Non-pigmented ciliary epithelial cell (primary cell): Measurements from ENCODE around the gene ZFAND3.

Experiments
- DNase-seq: peaks from one replicate; pipeline ENCODE4 v3.0.0-alpha.2; 2010; ENCODE audit warnings: low read depth

The ZFAND3 gene

DNA sequence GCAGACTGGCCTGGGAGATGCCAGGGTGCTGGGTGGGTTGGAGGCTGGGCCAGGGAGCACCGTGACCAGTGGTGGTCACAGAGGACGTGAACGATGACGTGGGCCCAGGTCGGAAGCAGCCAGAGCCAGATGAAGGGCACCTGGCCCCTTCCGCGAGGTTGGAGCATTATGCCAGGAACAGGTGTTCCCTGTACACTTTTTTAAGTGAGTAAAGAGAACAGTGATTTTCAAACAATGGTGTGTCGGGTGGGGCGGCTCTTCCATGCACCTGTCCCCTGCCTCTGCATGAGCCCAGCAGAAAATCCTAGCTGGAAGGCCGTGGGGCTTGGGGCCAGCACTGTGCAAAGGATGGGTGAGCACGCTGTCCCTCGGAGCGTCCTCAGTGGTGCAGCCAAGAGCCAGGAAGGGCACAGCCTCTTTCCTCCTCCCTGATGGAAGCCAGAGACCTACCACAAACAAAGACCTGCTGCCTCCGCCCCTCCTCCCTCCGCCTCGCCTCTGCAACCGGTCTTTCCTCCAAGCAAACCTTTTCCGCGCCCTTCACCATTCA lies 350.5 kb downstream of the ZFAND3 start:
- no peak for DNase-seq

- DNase-seq: no peak
Observed at GRCh38 chr6:38170666-38171355, 351.3 kb downstream of the ZFAND3 start.

DNA sequence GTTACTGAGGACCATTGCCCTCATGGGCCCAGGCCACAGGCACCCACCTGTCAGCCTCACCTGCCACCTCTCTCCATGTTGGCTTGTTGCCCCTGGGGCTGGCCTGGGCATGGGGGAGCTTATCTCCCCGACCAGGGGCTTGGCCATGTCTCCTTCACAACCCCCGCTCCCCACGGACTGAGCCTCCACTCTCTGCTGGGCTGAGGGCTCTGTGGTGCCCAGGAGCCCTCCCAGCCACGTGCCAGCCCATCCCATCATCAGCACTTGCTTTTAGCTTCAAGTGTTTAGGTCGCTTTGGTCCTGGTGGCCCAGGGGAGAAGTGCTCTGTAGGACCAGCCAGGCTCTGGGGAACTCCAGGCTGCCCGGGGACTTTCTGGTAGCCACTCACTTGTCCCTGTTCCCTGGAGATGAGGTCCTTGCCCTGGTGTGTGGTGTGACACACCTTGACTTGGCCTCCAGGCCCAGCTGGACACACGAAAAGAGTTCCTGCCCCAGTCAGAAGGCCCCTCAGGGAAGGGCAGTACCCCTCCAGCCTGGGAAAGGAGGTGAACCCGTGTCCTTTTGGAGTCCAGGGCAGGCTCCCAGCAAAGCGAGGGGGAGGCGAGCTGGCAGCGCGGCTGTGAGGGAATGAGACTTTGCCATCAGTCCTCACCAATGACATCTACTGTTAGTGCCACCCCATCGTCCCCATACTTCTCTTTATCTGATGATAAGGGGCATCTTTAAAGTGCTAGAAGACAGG lies 352.6 kb downstream of the ZFAND3 start:
- no peak for DNase-seq

DNA sequence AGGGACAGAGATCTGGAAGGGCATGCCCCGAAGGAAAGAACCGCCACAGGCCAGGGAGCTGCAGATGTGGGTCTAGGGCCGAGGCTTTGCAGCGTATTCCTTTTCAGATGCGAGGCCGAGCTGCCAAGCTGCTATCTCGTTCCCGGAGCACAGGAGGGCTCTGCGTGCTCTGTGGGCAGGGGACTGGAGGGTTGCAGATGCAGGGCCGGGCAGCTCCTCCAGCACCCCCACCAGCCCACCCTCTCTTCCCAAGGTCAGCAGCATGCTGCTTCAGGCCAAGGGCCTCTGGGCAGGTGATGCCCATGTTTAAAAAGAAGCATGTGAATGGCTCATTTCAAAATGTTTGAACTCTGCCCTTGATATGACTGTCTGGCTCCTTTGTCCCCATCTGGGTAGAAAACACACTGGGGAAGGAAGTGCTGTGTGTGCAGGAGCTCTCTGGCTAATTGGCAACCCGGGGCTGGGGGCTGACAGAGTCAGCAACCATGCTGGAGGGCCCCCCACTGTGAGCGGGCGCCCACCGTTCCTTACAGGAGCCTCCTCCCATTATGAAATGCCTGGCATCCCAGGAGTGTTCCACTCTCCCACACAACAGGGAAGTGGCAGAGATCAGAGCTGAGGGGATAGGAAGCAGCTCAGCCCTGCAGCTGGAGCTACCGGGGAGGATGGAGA lies 353.3 kb downstream of the ZFAND3 start:
- no peak for DNase-seq

- DNase-seq: no peak
Observed at GRCh38 chr6:38173909-38174308, 354.4 kb downstream of the ZFAND3 start.

DNA sequence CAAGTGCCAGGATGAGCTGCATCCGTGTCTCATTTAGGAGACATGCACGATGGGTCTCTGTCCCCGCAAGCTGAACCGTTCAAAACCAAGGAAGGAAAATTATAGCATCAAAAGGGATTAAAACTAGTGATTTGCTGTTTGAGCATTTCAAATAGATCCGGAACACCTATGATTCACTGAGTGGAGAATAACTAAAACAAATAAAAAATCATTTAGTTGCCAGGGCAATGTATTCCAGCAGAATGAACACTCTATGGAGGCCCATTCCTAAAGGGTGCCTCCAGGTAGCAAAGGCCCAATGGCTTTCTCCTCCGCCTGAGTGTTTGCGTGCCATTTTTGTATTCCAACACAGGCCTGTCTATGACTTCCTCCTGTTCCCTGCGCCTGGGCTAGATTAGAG lies 354.8 kb downstream of the ZFAND3 start:
- DNase-seq: no peak

GRCh38 chr6:38174806-38175495 lies 355.4 kb downstream of the ZFAND3 start:
- no peak for DNase-seq

DNA sequence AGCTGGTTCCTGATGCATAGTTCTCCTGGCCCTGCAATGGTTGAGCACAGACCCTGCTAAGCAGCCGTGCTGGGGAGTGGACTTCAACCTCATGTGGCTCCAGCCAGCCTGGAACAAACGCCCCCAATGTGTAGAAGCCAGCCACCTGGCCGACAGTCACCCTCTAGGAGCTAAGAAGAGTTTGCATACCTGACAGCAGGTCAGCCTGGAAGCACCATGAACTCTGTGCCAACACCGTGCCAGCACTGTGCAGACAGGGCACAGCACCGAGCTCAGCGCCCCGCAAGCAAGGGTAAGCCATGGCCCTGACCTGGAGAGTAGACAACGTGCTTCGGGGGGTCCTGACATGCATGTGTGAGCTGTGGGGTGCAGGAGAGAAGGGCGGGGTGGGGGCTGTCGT lies 356.3 kb downstream of the ZFAND3 start:
- DNase-seq: no peak

DNA sequence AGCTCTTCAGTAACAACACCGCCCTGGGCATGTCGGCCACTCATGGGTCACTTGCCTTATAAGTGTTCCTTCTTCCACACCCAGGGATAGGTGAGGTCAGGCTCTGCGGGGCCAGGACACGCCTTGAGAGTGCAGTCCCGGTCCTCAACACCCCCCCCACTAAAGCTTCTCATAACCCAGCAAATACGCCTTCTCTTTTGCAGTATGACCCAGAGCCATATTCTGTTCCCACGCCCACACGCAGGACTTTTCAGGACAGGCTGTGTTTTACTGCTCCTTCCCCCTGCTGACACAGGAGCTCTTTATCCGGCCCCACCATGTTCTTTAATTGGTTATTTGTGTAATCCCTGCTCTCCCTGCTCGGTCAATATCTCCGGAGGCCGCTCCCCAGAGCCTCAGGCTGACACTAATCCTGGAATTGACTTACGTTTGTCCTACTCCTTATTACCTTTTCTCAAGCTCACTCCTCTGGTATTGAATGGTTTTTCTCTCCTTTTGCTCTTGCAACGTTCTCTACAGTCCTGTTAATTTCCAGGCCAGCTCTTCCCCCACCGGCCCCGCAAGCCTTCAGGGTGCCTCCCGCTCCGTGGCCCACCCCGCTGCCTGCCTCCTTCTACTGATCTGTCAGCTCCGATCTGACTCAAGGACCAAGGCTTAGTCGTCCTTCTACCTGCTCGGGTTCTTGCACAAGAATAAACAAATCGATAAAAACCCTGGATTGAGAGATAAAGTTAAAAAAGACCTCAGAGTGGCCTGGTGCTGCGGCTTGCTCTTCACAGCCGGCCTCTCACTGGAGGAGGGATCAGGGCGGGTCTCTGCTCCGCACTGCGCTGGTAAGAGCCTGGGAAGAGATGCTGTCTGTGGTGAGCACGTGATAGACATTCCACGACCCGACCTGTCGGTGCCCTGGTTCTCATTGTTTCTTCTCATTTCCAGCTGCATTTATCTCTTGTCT lies 357.5 kb downstream of the ZFAND3 start:
- DNase-seq: no peak

GRCh38 chr6:38177882-38178583 lies 358.5 kb downstream of the ZFAND3 start:
- no peak for DNase-seq

- no peak for DNase-seq
Observed at GRCh38 chr6:38178584-38178886, 359.0 kb downstream of the ZFAND3 start.

DNA sequence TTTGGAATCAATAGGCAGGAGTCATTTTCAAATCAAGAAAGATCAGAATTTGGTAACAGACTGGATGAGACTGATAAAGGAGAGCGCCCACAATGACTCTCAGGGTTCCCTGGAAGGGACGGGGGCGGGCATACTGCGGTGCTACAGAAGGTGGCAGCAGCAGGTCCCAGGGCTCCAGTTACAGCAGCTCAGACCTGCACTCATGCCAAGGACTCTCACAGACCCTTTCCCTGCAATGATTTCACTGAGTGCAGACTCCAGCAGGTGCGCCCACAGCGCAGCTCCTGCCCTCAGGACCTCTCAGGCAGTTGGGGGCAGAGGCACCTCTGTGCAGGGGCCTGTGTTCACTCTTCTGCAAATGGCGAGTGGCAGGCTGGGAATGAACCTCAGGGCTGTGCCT lies 359.8 kb downstream of the ZFAND3 start:
- no peak for DNase-seq

DNA sequence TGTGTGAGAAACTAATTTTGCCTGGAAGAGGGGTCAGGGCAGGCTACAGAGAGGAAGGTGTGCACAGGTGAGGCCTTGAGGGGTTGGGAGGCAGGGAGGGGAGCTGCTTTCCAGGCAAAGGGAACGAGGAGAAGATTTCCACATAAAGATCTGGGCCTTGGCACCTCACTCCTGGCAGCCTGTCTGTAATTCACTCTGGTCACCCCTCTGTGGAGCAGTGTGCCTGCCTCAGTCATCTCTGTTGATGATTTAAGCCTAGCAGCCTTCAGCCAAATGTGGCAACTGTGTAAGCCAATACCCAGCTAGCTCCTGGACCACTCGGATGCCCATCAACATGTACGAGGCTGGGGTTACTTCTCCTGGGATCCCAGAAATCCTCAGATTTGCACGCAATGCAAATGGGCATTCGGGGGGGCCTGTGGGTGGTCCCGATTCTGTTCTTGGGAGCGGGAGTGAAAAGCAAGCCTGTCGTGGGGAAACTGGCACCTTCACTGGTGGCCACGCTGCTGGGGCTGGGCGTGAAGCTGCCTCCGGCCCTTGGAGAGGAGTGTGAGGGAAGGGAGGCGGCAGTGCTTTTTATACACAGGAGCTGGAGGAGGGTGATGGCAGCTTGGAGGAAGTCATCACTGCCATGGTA lies 360.4 kb downstream of the ZFAND3 start:
- DNase-seq: no peak

GRCh38 chr6:38180586-38180985 lies 361.1 kb downstream of the ZFAND3 start:
- no peak for DNase-seq

- DNase-seq: no peak
Observed at GRCh38 chr6:38182426-38182825, 362.9 kb downstream of the ZFAND3 start.

- DNase-seq: no peak
Observed at GRCh38 chr6:38183856-38184584, 364.5 kb downstream of the ZFAND3 start.

DNA sequence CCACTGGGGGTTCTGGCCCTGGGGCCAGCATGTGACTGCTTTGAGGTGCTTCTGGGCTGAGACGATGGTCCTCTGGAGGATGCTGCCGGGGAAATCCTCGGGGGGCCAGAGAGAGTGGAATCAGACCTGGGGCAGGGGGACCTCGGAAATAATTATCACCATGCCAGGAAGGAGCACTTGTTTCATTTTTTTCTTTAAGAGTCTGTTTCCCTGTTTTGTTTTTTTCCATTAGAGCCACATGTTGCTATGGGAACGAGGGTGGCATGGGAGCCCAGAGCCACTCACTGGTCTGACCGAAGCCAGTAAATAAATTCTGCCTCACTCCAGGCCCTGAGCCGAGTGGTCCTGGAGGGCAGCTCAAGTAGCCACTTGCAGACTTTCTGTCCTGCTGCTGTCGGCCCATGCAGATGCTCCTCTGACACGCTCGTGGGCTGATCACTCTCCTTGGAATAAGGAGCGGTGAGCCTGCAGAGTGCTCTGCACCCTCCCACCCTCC lies 365.1 kb downstream of the ZFAND3 start:
- DNase-seq: no peak

- no peak for DNase-seq
Observed at GRCh38 chr6:38185244-38185643, 365.7 kb downstream of the ZFAND3 start.

DNA sequence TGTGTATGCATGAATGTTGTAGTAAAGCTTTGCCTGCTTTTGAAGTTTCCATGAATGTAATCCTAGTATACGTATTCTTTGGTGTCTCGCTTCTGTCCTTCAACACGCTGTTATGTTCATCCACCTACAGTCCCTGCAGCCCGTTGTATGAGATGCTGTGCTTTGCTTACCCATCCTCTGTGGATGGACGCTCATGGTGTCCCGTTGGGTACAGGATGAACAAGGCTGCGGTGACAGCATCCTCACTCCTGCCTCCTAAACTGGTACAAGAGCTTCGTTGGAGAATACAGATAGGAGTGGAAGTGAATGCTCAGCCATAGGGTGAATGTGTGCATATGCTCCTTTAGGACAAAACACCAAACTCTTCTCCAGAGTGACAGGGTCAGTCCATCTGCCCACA lies 366.2 kb downstream of the ZFAND3 start:
- no peak for DNase-seq
